Stimulated activated CD4-positive, alpha-beta T cell treated with anti-CD3 and anti-CD28 coated beads, Interleukin-12 subunit alpha, Interleukin-12 subunit beta, amount 100 ng/mL, for 48 hours (primary cell): ENCODE results near the gene PIK3R6.
"Not testable (repeated sequence)": the region's sequence is repeated elsewhere in the genome, so short reads cannot be mapped to it uniquely, and the experiment has no call there.

Experiments used
- DNase-seq, 3 donors: peaks; one replicate each; pipeline ENCODE4 v3.0.0-alpha.2; 2020; ENCODE audit warnings: low read depth in 2 of 3, low spot score in 1 of 3

Gene PIK3R6

GRCh38 chr17:8829036-8829941 lies 38.2 kb downstream of the PIK3R6 start:
- DNase-seq, result no peak

GRCh38 chr17:8828517-8828875 lies 39.0 kb downstream of the PIK3R6 start:
- no peak for DNase-seq

GRCh38 chr17:8826808-8827435 lies 40.6 kb downstream of the PIK3R6 start:
- no peak for DNase-seq

GRCh38 chr17:8825802-8826201 lies 41.7 kb downstream of the PIK3R6 start:
- no peak for DNase-seq

- no peak for DNase-seq
Measured at GRCh38 chr17:8823279-8823678, 44.2 kb downstream of the PIK3R6 start.

GRCh38 chr17:8822401-8823035 lies 45.0 kb downstream of the PIK3R6 start:
- DNase-seq, result no peak

- DNase-seq, result no peak
Measured at GRCh38 chr17:8821446-8822105, 45.9 kb downstream of the PIK3R6 start.

- DNase-seq, result no peak
Measured at GRCh38 chr17:8820311-8821010, 47.0 kb downstream of the PIK3R6 start.

GRCh38 chr17:8818654-8819330 lies 48.7 kb downstream of the PIK3R6 start:
- DNase-seq, result no peak

- no peak for DNase-seq
Measured at GRCh38 chr17:8818047-8818446, 49.4 kb downstream of the PIK3R6 start.

GRCh38 chr17:8806926-8807550 lies 60.4 kb downstream of the PIK3R6 start:
- DNase-seq, result no peak

GRCh38 chr17:8806253-8806925 lies 61.1 kb downstream of the PIK3R6 start:
- no peak for DNase-seq

GRCh38 chr17:8805396-8805795 lies 62.1 kb downstream of the PIK3R6 start:
- not testable (repeated sequence) for DNase-seq

- DNase-seq, result no peak
Measured at GRCh38 chr17:8803531-8804420, 63.7 kb downstream of the PIK3R6 start.

GRCh38 chr17:8801135-8801840 lies 66.2 kb downstream of the PIK3R6 start:
- no peak for DNase-seq

- DNase-seq, result no peak
Measured at GRCh38 chr17:8800656-8801055, 66.8 kb downstream of the PIK3R6 start.

GRCh38 chr17:8799570-8800212 lies 67.8 kb downstream of the PIK3R6 start:
- no peak for DNase-seq
